ENCODE data around the gene CCL2.

The CCL2 gene

DNA sequence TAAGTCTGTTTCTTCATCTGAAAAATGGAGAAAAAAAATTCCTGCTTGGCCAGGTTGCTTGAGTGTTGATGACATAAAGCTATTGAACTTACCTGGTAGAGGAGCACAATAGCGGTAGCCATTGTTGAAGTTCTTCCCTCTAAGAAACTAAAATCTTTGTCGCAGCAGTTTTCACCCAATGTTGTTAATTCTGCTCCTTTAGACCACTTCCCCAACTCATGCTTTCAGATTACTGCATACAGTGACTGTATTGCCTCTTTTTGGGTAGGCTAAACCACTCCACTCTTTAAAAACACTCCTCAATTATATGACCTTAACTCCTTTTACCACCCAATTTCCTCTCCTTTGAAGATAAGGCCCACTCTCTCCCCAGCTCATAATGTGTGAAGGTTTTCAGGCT lies 35.7 kb upstream of the CCL2 start:
- no peak for ATAC-seq
- TF ChIP-seq ZNF8 (CRISPR knock-in tag; IDR thresholded peaks at IDR 0.05) (no peak), CSDC2 (CRISPR knock-in tag; IDR thresholded peaks at IDR 0.05) (no peak), GLIS3 (CRISPR knock-in tag; IDR thresholded peaks at IDR 0.05) (no peak), ESRRG (CRISPR knock-in tag; IDR thresholded peaks at IDR 0.05) (no peak), BACH2 (CRISPR knock-in tag; IDR thresholded peaks at IDR 0.05; ENCODE audit: borderline replicate concordance) (no peak), ZFP30 (CRISPR knock-in tag; IDR thresholded peaks at IDR 0.05) (no peak), TOX (CRISPR knock-in tag; IDR thresholded peaks at IDR 0.05; ENCODE audit: borderline replicate concordance) (no peak), ZNF70 (CRISPR knock-in tag; IDR thresholded peaks at IDR 0.05) (no peak), ISL1 (CRISPR knock-in tag; IDR thresholded peaks at IDR 0.05) (no peak), ZNF565 (CRISPR knock-in tag; conservative IDR thresholded peaks at IDR 0.05; ENCODE audit: low read depth) (no peak), PPARA (CRISPR knock-in tag; IDR thresholded peaks at IDR 0.05; ENCODE audit: borderline replicate concordance) (no peak), SNAI2 (CRISPR knock-in tag; IDR thresholded peaks at IDR 0.05) (no peak), RARB (CRISPR knock-in tag; IDR thresholded peaks at IDR 0.05) (no peak)
- TF ChIP-seq, protein P1, sequence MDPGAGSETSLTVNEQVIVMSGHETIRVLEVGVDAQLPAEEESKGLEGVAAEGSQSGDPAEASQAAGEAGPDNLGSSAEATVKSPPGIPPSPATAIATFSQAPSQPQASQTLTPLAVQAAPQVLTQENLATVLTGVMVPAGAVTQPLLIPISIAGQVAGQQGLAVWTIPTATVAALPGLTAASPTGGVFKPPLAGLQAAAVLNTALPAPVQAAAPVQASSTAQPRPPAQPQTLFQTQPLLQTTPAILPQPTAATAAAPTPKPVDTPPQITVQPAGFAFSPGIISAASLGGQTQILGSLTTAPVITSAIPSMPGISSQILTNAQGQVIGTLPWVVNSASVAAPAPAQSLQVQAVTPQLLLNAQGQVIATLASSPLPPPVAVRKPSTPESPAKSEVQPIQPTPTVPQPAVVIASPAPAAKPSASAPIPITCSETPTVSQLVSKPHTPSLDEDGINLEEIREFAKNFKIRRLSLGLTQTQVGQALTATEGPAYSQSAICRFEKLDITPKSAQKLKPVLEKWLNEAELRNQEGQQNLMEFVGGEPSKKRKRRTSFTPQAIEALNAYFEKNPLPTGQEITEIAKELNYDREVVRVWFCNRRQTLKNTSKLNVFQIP (CRISPR knock-in tag; IDR thresholded peaks at IDR 0.05; ENCODE audit: borderline replicate concordance, low read depth) = no peak
- TF ChIP-seq, protein P2, sequence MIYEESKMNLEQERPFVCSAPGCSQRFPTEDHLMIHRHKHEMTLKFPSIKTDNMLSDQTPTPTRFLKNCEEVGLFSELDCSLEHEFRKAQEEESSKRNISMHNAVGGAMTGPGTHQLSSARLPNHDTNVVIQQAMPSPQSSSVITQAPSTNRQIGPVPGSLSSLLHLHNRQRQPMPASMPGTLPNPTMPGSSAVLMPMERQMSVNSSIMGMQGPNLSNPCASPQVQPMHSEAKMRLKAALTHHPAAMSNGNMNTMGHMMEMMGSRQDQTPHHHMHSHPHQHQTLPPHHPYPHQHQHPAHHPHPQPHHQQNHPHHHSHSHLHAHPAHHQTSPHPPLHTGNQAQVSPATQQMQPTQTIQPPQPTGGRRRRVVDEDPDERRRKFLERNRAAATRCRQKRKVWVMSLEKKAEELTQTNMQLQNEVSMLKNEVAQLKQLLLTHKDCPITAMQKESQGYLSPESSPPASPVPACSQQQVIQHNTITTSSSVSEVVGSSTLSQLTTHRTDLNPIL (CRISPR knock-in tag; IDR thresholded peaks at IDR 0.05; ENCODE audit: low read depth) = no peak

DNA sequence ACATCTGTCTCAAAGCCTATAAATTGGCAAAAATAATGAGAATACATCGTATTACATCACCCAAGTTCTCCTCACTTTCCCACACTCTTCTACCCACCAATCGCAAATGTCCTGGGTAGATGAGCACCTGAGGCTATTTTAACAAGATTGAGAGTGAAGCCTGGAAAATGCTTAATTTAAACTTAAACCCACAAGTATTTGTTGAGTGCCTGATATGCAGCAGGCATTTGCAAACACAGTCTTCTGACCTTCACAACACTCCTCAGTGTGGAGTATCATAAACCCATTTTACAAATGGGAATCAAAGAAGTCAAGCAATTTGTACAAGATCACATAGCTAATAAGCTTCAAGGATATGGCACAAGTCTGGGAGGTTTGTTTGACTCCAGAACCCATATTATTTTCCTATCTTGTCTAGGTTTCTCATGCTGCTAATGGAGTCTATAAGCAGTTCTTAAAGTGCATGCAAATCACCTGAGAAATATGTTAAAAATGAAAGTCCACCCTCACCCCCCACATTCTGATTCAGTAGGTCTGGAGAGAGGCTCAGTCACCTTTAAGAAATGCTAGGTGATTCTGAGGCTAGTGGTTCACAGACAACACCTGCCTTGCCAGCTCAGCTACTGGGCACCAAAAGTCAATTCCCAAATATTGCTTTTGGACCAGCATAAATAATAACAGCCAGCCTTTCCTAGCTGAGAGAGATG lies 34.9 kb upstream of the CCL2 start:
- TF ChIP-seq, protein P3, sequence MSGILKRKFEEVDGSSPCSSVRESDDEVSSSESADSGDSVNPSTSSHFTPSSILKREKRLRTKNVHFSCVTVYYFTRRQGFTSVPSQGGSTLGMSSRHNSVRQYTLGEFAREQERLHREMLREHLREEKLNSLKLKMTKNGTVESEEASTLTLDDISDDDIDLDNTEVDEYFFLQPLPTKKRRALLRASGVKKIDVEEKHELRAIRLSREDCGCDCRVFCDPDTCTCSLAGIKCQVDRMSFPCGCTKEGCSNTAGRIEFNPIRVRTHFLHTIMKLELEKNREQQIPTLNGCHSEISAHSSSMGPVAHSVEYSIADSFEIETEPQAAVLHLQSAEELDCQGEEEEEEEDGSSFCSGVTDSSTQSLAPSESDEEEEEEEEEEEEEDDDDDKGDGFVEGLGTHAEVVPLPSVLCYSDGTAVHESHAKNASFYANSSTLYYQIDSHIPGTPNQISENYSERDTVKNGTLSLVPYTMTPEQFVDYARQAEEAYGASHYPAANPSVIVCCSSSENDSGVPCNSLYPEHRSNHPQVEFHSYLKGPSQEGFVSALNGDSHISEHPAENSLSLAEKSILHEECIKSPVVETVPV (CRISPR knock-in tag; IDR thresholded peaks at IDR 0.05) = no peak
- TF ChIP-seq, protein P1 (CRISPR knock-in tag; IDR thresholded peaks at IDR 0.05; ENCODE audit: borderline replicate concordance, low read depth) = no peak
- no peak for TF ChIP-seq TOX (CRISPR knock-in tag; IDR thresholded peaks at IDR 0.05; ENCODE audit: borderline replicate concordance)
- no peak for TF ChIP-seq ZNF70 (CRISPR knock-in tag; IDR thresholded peaks at IDR 0.05)
- no peak for TF ChIP-seq CSDC2 (CRISPR knock-in tag; IDR thresholded peaks at IDR 0.05)
- TF ChIP-seq, protein P4, sequence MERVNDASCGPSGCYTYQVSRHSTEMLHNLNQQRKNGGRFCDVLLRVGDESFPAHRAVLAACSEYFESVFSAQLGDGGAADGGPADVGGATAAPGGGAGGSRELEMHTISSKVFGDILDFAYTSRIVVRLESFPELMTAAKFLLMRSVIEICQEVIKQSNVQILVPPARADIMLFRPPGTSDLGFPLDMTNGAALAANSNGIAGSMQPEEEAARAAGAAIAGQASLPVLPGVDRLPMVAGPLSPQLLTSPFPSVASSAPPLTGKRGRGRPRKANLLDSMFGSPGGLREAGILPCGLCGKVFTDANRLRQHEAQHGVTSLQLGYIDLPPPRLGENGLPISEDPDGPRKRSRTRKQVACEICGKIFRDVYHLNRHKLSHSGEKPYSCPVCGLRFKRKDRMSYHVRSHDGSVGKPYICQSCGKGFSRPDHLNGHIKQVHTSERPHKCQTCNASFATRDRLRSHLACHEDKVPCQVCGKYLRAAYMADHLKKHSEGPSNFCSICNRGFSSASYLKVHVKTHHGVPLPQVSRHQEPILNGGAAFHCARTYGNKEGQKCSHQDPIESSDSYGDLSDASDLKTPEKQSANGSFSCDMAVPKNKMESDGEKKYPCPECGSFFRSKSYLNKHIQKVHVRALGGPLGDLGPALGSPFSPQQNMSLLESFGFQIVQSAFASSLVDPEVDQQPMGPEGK (CRISPR knock-in tag; IDR thresholded peaks at IDR 0.05; ENCODE audit: borderline replicate concordance) = no peak
- TF ChIP-seq ISL1 (CRISPR knock-in tag; IDR thresholded peaks at IDR 0.05) = no peak
- TF ChIP-seq ZNF8 (CRISPR knock-in tag; IDR thresholded peaks at IDR 0.05) = no peak
- TF ChIP-seq PPARA (CRISPR knock-in tag; IDR thresholded peaks at IDR 0.05; ENCODE audit: borderline replicate concordance) = no peak
- TF ChIP-seq RARB (CRISPR knock-in tag; IDR thresholded peaks at IDR 0.05) = no peak
- TF ChIP-seq, protein P5, sequence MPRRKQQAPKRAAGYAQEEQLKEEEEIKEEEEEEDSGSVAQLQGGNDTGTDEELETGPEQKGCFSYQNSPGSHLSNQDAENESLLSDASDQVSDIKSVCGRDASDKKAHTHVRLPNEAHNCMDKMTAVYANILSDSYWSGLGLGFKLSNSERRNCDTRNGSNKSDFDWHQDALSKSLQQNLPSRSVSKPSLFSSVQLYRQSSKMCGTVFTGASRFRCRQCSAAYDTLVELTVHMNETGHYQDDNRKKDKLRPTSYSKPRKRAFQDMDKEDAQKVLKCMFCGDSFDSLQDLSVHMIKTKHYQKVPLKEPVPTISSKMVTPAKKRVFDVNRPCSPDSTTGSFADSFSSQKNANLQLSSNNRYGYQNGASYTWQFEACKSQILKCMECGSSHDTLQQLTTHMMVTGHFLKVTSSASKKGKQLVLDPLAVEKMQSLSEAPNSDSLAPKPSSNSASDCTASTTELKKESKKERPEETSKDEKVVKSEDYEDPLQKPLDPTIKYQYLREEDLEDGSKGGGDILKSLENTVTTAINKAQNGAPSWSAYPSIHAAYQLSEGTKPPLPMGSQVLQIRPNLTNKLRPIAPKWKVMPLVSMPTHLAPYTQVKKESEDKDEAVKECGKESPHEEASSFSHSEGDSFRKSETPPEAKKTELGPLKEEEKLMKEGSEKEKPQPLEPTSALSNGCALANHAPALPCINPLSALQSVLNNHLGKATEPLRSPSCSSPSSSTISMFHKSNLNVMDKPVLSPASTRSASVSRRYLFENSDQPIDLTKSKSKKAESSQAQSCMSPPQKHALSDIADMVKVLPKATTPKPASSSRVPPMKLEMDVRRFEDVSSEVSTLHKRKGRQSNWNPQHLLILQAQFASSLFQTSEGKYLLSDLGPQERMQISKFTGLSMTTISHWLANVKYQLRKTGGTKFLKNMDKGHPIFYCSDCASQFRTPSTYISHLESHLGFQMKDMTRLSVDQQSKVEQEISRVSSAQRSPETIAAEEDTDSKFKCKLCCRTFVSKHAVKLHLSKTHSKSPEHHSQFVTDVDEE (CRISPR knock-in tag; IDR thresholded peaks at IDR 0.05) = no peak
- no peak for TF ChIP-seq ZNF565 (CRISPR knock-in tag; conservative IDR thresholded peaks at IDR 0.05; ENCODE audit: low read depth)
- TF ChIP-seq OSR1 (CRISPR knock-in tag; IDR thresholded peaks at IDR 0.05) = no peak
- no peak for TF ChIP-seq ZC3H10 (CRISPR knock-in tag; IDR thresholded peaks at IDR 0.05)
- no peak for TF ChIP-seq ZFP3 (CRISPR knock-in tag; IDR thresholded peaks at IDR 0.05)
- no peak for TF ChIP-seq ESRRG (CRISPR knock-in tag; IDR thresholded peaks at IDR 0.05)
- ATAC-seq = no peak

All from SK-N-SH treated with all-trans-retinoic acid at 6 μM for 48 hours (cell line).